IMR-90 (cell line): ENCODE results near the gene DCAF17. TPM values are rescaled to one million over a fixed set of nuclear protein-coding genes. Genes with fewer than 3 reads are reported as not detected.
A peak's percentile ranks its signal among the peaks of the same experiment; 100 is the strongest.

ENCODE experiments used
- ATAC-seq: fragments of 200-7000 bp; cut with Tn5 transposase; 2 replicates; pipeline ENCODE4 v1.9.1; 2020; ENCODE audit warnings: low read depth, mild to moderate bottlenecking, moderate library complexity
- BruUV-seq: library from RNA; stranded (reverse); fragments of 400-500 nt; replicated peaks from 2 replicates; lab custom pipeline; 2021; lab: Mats Ljungman, UMichigan
- CTCF ChIA-PET: fragments of 300-600 bp; formaldehyde crosslinking; extraction: SDS; loops from one replicate; lab custom pipeline; 2021; ENCODE audit warnings: antibody characterized with exemption; lab: Yijun Ruan, JAX
- POLR2A ChIA-PET: fragments of 300-600 bp; sonication (Branson Sonifier 250); formaldehyde crosslinking; loops from one replicate; lab custom pipeline; 2022; ENCODE audit warnings: antibody characterized with exemption; ENCODE audit not compliant: unreplicated experiment; lab: Charles Lee
- DNase-seq: peaks from one replicate; pipeline ENCODE4 v3.0.0; 2013
- H2AFZ ChIP-seq: replicated peaks from 2 replicates; pipeline ENCODE3; 2013; ENCODE audit warnings: low read length, mild to moderate bottlenecking; ENCODE audit not compliant: poor library complexity
- H2AK5ac ChIP-seq: 2 replicates; pipeline ENCODE4 v1.6.1; 2013; ENCODE audit warnings: low read depth, low read length, inconsistent platforms
- H2AK9ac ChIP-seq: replicated peaks from 2 replicates; pipeline ENCODE3; 2013; ENCODE audit warnings: mild to moderate bottlenecking, low read depth, low read length, moderate library complexity; ENCODE audit not compliant: poor library complexity
- H2BK120ac ChIP-seq: 2 replicates; pipeline ENCODE4 v1.6.1; 2013; ENCODE audit warnings: low read depth, low read length, inconsistent platforms
- H2BK15ac ChIP-seq: 3 replicates; pipeline ENCODE4 v1.6.1; 2013; ENCODE audit warnings: low read depth, low read length, inconsistent platforms
- H2BK20ac ChIP-seq: 2 replicates; pipeline ENCODE4 v1.6.1; 2013; ENCODE audit warnings: low read depth, mild to moderate bottlenecking, inconsistent platforms, low read length, moderate library complexity
- H2BK5ac ChIP-seq: 2 replicates; pipeline ENCODE4 v1.6.1; 2013; ENCODE audit warnings: mild to moderate bottlenecking, low read depth, low read length, inconsistent platforms; ENCODE audit not compliant: poor library complexity, severe bottlenecking
- H3K14ac ChIP-seq: replicated peaks from 2 replicates; pipeline ENCODE4 v1.6.1; 2013; ENCODE audit warnings: low read depth, low read length, inconsistent platforms
- H3K18ac ChIP-seq: 2 replicates; pipeline ENCODE4 v1.6.1; 2013; ENCODE audit warnings: low read depth, low read length, control low read depth
- H3K23ac ChIP-seq: 2 replicates; pipeline ENCODE4 v1.6.1; 2013; ENCODE audit warnings: low read depth, low read length, inconsistent platforms
- H3K27ac ChIP-seq: 2 replicates; pipeline ENCODE4 v1.5.1; 2013; ENCODE audit warnings: mild to moderate bottlenecking, control low read depth, low read length; ENCODE audit not compliant: insufficient read depth
- H3K27me3 ChIP-seq: 2 replicates; pipeline ENCODE4 v1.6.1; 2013; ENCODE audit warnings: low read length; ENCODE audit not compliant: control insufficient read depth, insufficient read depth
- H3K36me3 ChIP-seq: 2 replicates; pipeline ENCODE4 v1.6.1; 2013; ENCODE audit warnings: low read length, mixed read lengths; ENCODE audit not compliant: control insufficient read depth, insufficient read depth
- H3K4ac ChIP-seq: 2 replicates; pipeline ENCODE4 v1.6.1; 2013; ENCODE audit warnings: low read depth, low read length, inconsistent platforms
- H3K4me1 ChIP-seq: 2 replicates; pipeline ENCODE4 v1.6.1; 2013; ENCODE audit warnings: low read length, mixed read lengths; ENCODE audit not compliant: control insufficient read depth, insufficient read depth
- H3K4me2 ChIP-seq: 2 replicates; pipeline ENCODE4 v1.6.1; 2013; ENCODE audit warnings: low read depth, mild to moderate bottlenecking, control low read depth, low read length, moderate library complexity
- H3K4me3 ChIP-seq: 2 replicates; pipeline ENCODE4 v1.5.1; 2013; ENCODE audit warnings: low read depth, mild to moderate bottlenecking, control low read depth, low read length, moderate library complexity; ENCODE audit not compliant: insufficient read depth
- H3K56ac ChIP-seq: 2 replicates; pipeline ENCODE4 v1.6.1; 2013; ENCODE audit warnings: low read length, inconsistent platforms; ENCODE audit not compliant: insufficient read depth; ENCODE audit errors: extremely low read depth
- H3K79me1 ChIP-seq, 2 experiments: 2 replicates each; pipeline ENCODE4 v1.6.1; 2013; ENCODE audit warnings: low read length in 2 of 2, inconsistent platforms in 1 of 2, low read depth in 1 of 2
- H3K9ac ChIP-seq: 2 replicates; pipeline ENCODE4 v1.6.1; 2013; ENCODE audit warnings: low read depth, low read length, control low read depth
- H3K9me1 ChIP-seq: 2 replicates; pipeline ENCODE4 v1.6.1; 2013; ENCODE audit warnings: low read length, inconsistent platforms; ENCODE audit not compliant: insufficient read depth
- H3K9me3 ChIP-seq: 2 replicates; pipeline ENCODE4 v1.6.1; 2013; ENCODE audit warnings: low read length; ENCODE audit not compliant: control insufficient read depth, insufficient read depth
- H4K20me1 ChIP-seq: 2 replicates; pipeline ENCODE4 v1.6.1; 2013; ENCODE audit warnings: low read length, inconsistent platforms; ENCODE audit not compliant: insufficient read depth
- H4K5ac ChIP-seq: 2 replicates; pipeline ENCODE4 v1.6.1; 2013; ENCODE audit warnings: mild to moderate bottlenecking, low read depth, low read length, control low read depth
- H4K8ac ChIP-seq, 2 experiments: 2 replicates each; pipeline ENCODE4 v1.6.1; 2013; ENCODE audit warnings: low read depth in 2 of 2, low read length in 2 of 2, control low read depth in 1 of 2, inconsistent platforms in 1 of 2
- H4K91ac ChIP-seq: 2 replicates; pipeline ENCODE4 v1.6.1; 2013; ENCODE audit warnings: low read depth, low read length, inconsistent platforms; ENCODE audit not compliant: insufficient read depth
- BHLHE40 ChIP-seq: fragments of 150-350 bp; IDR thresholded peaks from 2 replicates; pipeline ENCODE4 v1.6.1; 2016; ENCODE audit warnings: mild to moderate bottlenecking, low read depth, low read length
- CEBPB ChIP-seq: IDR thresholded peaks from 2 replicates; pipeline ENCODE4 v1.6.1; 2012; ENCODE audit warnings: low read depth, low read length, improper control_type of control experiment
- CHD1 ChIP-seq: IDR thresholded peaks from 2 replicates; pipeline ENCODE4 v1.6.1; 2012; ENCODE audit warnings: low read depth, low read length, improper control_type of control experiment
- FOS ChIP-seq: fragments of 150-350 bp; IDR thresholded peaks from 2 replicates; pipeline ENCODE4 v1.6.1; 2016; ENCODE audit warnings: low read depth, low read length
- MAFK ChIP-seq: IDR thresholded peaks from 2 replicates; pipeline ENCODE4 v1.6.1; 2012; ENCODE audit warnings: low read depth, low read length, improper control_type of control experiment
- MAZ ChIP-seq: IDR thresholded peaks from 2 replicates; pipeline ENCODE4 v1.6.1; 2012; ENCODE audit warnings: low read depth, mild to moderate bottlenecking, low read length, improper control_type of control experiment, moderate library complexity, borderline replicate concordance
- MXI1 ChIP-seq: IDR thresholded peaks from 2 replicates; pipeline ENCODE4 v1.6.1; 2012; ENCODE audit warnings: low read depth, mild to moderate bottlenecking, low read length, moderate library complexity, borderline replicate concordance
- NFE2L2 ChIP-seq: fragments of 150-350 bp; IDR thresholded peaks from 2 replicates; pipeline ENCODE4 v1.6.1; 2016; ENCODE audit warnings: low read depth, mild to moderate bottlenecking, low read length
- POLR2A ChIP-seq: IDR thresholded peaks from 2 replicates; pipeline ENCODE4 v1.6.1; 2012; ENCODE audit warnings: mild to moderate bottlenecking, low read depth, low read length
- RFX5 ChIP-seq: IDR thresholded peaks from 2 replicates; pipeline ENCODE4 v1.8.0; 2012; ENCODE audit warnings: low read depth, mild to moderate bottlenecking, low read length, moderate library complexity
- SMC3 ChIP-seq: fragments of 150-350 bp; IDR thresholded peaks from 2 replicates; pipeline ENCODE4 v1.6.1; 2016; ENCODE audit warnings: low read depth, mild to moderate bottlenecking, antibody characterized with exemption, low read length, moderate library complexity
- USF2 ChIP-seq: fragments of 150-350 bp; IDR thresholded peaks from 2 replicates; pipeline ENCODE4 v1.6.1; 2017; ENCODE audit warnings: mild to moderate bottlenecking, antibody characterized with exemption, low read length, low read depth
- WGBS, 2 experiments: methylation state at CpG; one replicate each; pipeline versions ENCODE4 v1.1.5 to v1.1.7; 2013; ENCODE audit warnings: missing lambda C conversion rate in 2 of 2; ENCODE audit not compliant: insufficient read length in 1 of 2; ENCODE audit errors: extremely low coverage in 2 of 2; 5-methylcytosine and 5-hydroxymethylcytosine counted together
- dilution Hi-C: fragments of 300-500 bp; cut with HindIII; formaldehyde crosslinking; loops from one replicate; pipeline ENCODE4 v1.14.3; 2018; ENCODE audit warnings: low sequenced_read_pairs; ENCODE audit not compliant: unreplicated experiment
- in situ Hi-C: fragments of 300-500 bp; cut with MboI; formaldehyde crosslinking; loops from 3 replicates; pipeline ENCODE4 v1.14.3; 2019; ENCODE audit warnings: low sequenced_read_pairs, inconsistent platforms, mixed read lengths
- intact Hi-C: fragments of 100-400 bp; cut with micrococcal nuclease; formaldehyde crosslinking; loops from 2 replicates; pipeline ENCODE4 v1.10.0; 2022
- polyA plus RNA-seq, 3 experiments: library from polyadenylated mRNA; depleted of rRNA; stranded (reverse); fragments of >200 nt; gene quantifications; 2 replicates each; pipeline ENCODE4 v1.2.3, GENCODE V29; 2012; ENCODE audit warnings: low replicate concordance in 1 of 3
- total RNA-seq: library from RNA; depleted of rRNA; stranded (reverse); fragments of >200 nt; gene quantifications from 2 replicates; pipeline ENCODE4 v1.2.3, GENCODE V29; 2012

The DCAF17 gene
- total and polyA plus RNA-seq, 2 of the 4 experiments (the other 2 are of a cell fraction), result 6.7 to 13.1 TPM

GRCh38 chr2:171522788-171523087 lies 88.7 kb downstream of the DCAF17 start:
- peak overlapping the region; percentile 99 for H2AK9ac ChIP-seq
- in situ Hi-C loops, result no loop called here
- DNase-seq, result no peak
- peak overlapping the region; percentile 84 for H4K91ac ChIP-seq
- H3K23ac ChIP-seq, result 0 out of 2 replicates have a peak overlapping the region, but pooled peaks have one; percentile 95
- peaks cover 3 to 34% of the 10 kb centered on the region in 2 experiments; a peak in 3 of 4 replicates for H3K79me1 ChIP-seq
- peak overlapping the region; percentile 96 for H3K4me3 ChIP-seq
- WGBS, 2 experiments, result 0% methylated on average over 4 of the region's 29 CpGs; no CpG with 5 or more reads in 1 of the 2 experiments
- H4K8ac ChIP-seq, result peak overlapping the region; percentile 2 to 91; a peak in 3 of 4 replicates
- H3K27me3 ChIP-seq, result no peaks in the 10 kb centered on the region
- peak overlapping the region; percentile 98 for H3K14ac ChIP-seq
- peak overlapping the region; percentile 92 for H3K4ac ChIP-seq
- no peak overlapping the region for H2BK20ac ChIP-seq
- H2BK120ac ChIP-seq, result peak overlapping the region; percentile 77
- H3K27ac ChIP-seq, result peak overlapping the region; percentile 83
- peak; percentile 50 for ATAC-seq
- TF ChIP-seq USF2 (no peak), BHLHE40 (no peak), MAFK (no peak), NFE2L2 (no peak), FOS (no peak), CHD1 (no peak), POLR2A (no peak), MXI1 (no peak), RFX5 (no peak), CEBPB (no peak), MAZ (no peak), SMC3 (no peak)
- CTCF ChIA-PET, result no interaction called here
- intact Hi-C loops, result loop anchor here (2.0 to 10.0 kb wide), 2 partner anchors 88 to 548 kb away; partner anchors contain the start of gene DCAF17
- no TSS peak for BruUV-seq
- H2BK5ac ChIP-seq, result peak overlapping the region; percentile 82
- peak overlapping the region; percentile 88 for H3K4me2 ChIP-seq
- H3K4me1 ChIP-seq, result peaks cover 7% of the 10 kb centered on the region
- peak overlapping the region; percentile 80; the same call in 1 of the 2 replicates for H3K18ac ChIP-seq
- H2AK5ac ChIP-seq, result peak overlapping the region; percentile 66; the same call in 1 of the 2 replicates
- peak overlapping the region; percentile 94 for H2AFZ ChIP-seq
- no peaks in the 10 kb centered on the region for H3K36me3 ChIP-seq
- H3K9ac ChIP-seq, result peak overlapping the region; percentile 90
- H3K9me1 ChIP-seq, result peaks cover 10% of the 10 kb centered on the region
- H3K56ac ChIP-seq, result peak overlapping the region; percentile 57; the same call in 1 of the 2 replicates
- H2BK15ac ChIP-seq, result no peak overlapping the region
- POLR2A ChIA-PET, result interaction anchor here (0.6 to 1.5 kb wide), 3 partner anchors 9 to 1938 kb away, joined by 4 to 7 read pairs (median 5); no protein-coding TSS in a partner anchor
- H4K5ac ChIP-seq, result peak overlapping the region; percentile 75; the same call in 1 of the 2 replicates
- dilution Hi-C loops, result no loop called here
- peaks cover 16% of the 10 kb centered on the region; the same call in 1 of the 2 replicates for H4K20me1 ChIP-seq
- H3K9me3 ChIP-seq, result no peaks in the 10 kb centered on the region
